HG02840 (cell line): Measurements from ENCODE around the gene HAAO.
"Not testable (repeated sequence)": the region's sequence is repeated elsewhere in the genome, so short reads cannot be mapped to it uniquely, and the experiment has no call there.

Source experiments
- ATAC-seq: cut with Tn5 transposase; IDR thresholded peaks from one replicate; pipeline ENCODE4 v1.9.1; 2021; ENCODE audit warnings: mild to moderate bottlenecking, moderate library complexity, moderate number of reproducible peaks; ENCODE audit not compliant: unreplicated experiment, low FRiP score

Gene HAAO

GRCh38 chr2:42754021-42754775 lies 38.2 kb downstream of the HAAO start:
- peak; percentile 61 for ATAC-seq

GRCh38 chr2:42752816-42753813 lies 39.3 kb downstream of the HAAO start:
- ATAC-seq, result no peak

GRCh38 chr2:42752314-42752713 lies 40.1 kb downstream of the HAAO start:
- peak; percentile 58 for ATAC-seq

- no peak for ATAC-seq
Observed at GRCh38 chr2:42748840-42749239, 43.5 kb downstream of the HAAO start.

GRCh38 chr2:42747422-42747821 lies 45.0 kb downstream of the HAAO start:
- ATAC-seq, result no peak

- ATAC-seq, result no peak
Observed at GRCh38 chr2:42744545-42745082, 47.8 kb downstream of the HAAO start.

GRCh38 chr2:42743659-42743990 lies 48.8 kb downstream of the HAAO start:
- no peak for ATAC-seq

GRCh38 chr2:42742740-42743658 lies 49.4 kb downstream of the HAAO start:
- ATAC-seq, result no peak

GRCh38 chr2:42741140-42741539 lies 51.2 kb downstream of the HAAO start:
- no peak for ATAC-seq

GRCh38 chr2:42736598-42737322 lies 55.6 kb downstream of the HAAO start:
- ATAC-seq, result no peak

GRCh38 chr2:42733852-42734251 lies 58.5 kb downstream of the HAAO start:
- ATAC-seq, result no peak

GRCh38 chr2:42731316-42731715 lies 61.1 kb downstream of the HAAO start:
- not testable (repeated sequence) for ATAC-seq

GRCh38 chr2:42726680-42727079 lies 65.7 kb downstream of the HAAO start:
- ATAC-seq, result no peak

GRCh38 chr2:42725657-42726056 lies 66.7 kb downstream of the HAAO start:
- no peak for ATAC-seq

- ATAC-seq, result no peak
Observed at GRCh38 chr2:42724886-42725285, 67.5 kb downstream of the HAAO start.

- no peak for ATAC-seq
Observed at GRCh38 chr2:42723465-42723864, 68.9 kb downstream of the HAAO start.

- peak; percentile 97 for ATAC-seq
Observed at GRCh38 chr2:42722320-42723190, 69.8 kb downstream of the HAAO start.

- peak; percentile 7 for ATAC-seq
Observed at GRCh38 chr2:42721898-42722297, 70.5 kb downstream of the HAAO start.
